Measurements from ENCODE around the gene PARP1. TPM values are rescaled to one million over a fixed set of nuclear protein-coding genes. Genes with fewer than 3 reads are reported as not detected.

Gene PARP1
- total RNA-seq, 1 experiment from 2014 or later: 213 TPM

GRCh38 chr1:226408285-226409184 lies 642 bp upstream of the PARP1 start:
- peaks cover 3% of the 10 kb centered on the region; the same call in 1 of the 2 replicates for H4K20me1 ChIP-seq (ENCODE audit: insufficient read depth)
- peak overlapping the region; percentile 79 for H3K27ac ChIP-seq (ENCODE audit: low read depth, low read length)
- intact Hi-C loops (cut with micrococcal nuclease): loop anchor here (5.0 kb wide), 1 partner anchor 281 kb away; no protein-coding TSS in a partner anchor
- ATAC-seq: 0 out of 2 replicates have a peak, but pooled peaks have one; percentile 0
- no peak for DNase-seq (ENCODE audit: low read depth, low spot score)
- BruUV-seq (replicated peaks): TSS peak; percentile 71
- H3K9me2 ChIP-seq (ENCODE audit: insufficient read depth): no peaks in the 10 kb centered on the region
- peak overlapping the region; percentile 34 to 73 for H3K4me3 ChIP-seq (replicated peaks in 1 of 2; ENCODE audit: low read depth in 1 of 2, low read length in 2 of 2)
- peaks cover 39% of the 10 kb centered on the region for H3K79me2 ChIP-seq (ENCODE audit: insufficient read depth, low read length)
- TF ChIP-seq ELF1 (IDR thresholded peaks at IDR 0.05; ENCODE audit: borderline replicate concordance, low read depth) (no peak), RAD21 (IDR thresholded peaks at IDR 0.05; ENCODE audit: low read depth) (no peak), REST (IDR thresholded peaks at IDR 0.05; ENCODE audit: low read depth) (no peak), ZFX (IDR thresholded peaks at IDR 0.05) (no peak), JUND (IDR thresholded peaks at IDR 0.05) (no peak), CTCF (IDR thresholded peaks at IDR 0.05 in 2 of 3, conservative IDR thresholded peaks at IDR 0.05 in 1 of 3; ENCODE audit: borderline replicate concordance in 1 of 3, insufficient read depth in 1 of 3, low read depth in 2 of 3, low read length in 2 of 3) (no peak; a peak in 1 of 6 replicates), MAX (IDR thresholded peaks at IDR 0.05) (no peak), FOSL1 (IDR thresholded peaks at IDR 0.05; ENCODE audit: low read depth) (no peak), YY1 (IDR thresholded peaks at IDR 0.05; ENCODE audit: extremely low read depth, insufficient replicate concordance, low read depth, low read length) (peak; percentile 6), CEBPB (IDR thresholded peaks at IDR 0.05; ENCODE audit: low read depth) (no peak), POLR2A (IDR thresholded peaks at IDR 0.05; ENCODE audit: borderline replicate concordance, extremely low read depth, insufficient read depth, insufficient read length) (peak; percentile 77), EZH2 (IDR thresholded peaks at IDR 0.05) (no peak), ZBTB33 (IDR thresholded peaks at IDR 0.05; ENCODE audit: extremely low read depth, insufficient replicate concordance, low read length) (no peak), SP1 (IDR thresholded peaks at IDR 0.05; ENCODE audit: low read depth) (no peak), POLR2AphosphoS5 (IDR thresholded peaks at IDR 0.05; ENCODE audit: low read depth, low read length) (no peak; the same call in 1 of the 2 replicates), CBX3 (IDR thresholded peaks at IDR 0.05; ENCODE audit: low read depth) (0 out of 2 replicates have a peak, but pooled peaks have one; percentile 6)
- ChIA-PET CTCF (interaction anchor here (0.6 to 2.0 kb wide), 15 partner anchors 9 to 406 kb away, joined by 3 to 10 read pairs (median 4); no protein-coding TSS in a partner anchor), POLR2A (interaction anchor here (0.9 to 1.2 kb wide), 4 partner anchors 8 to 118 kb away, joined by 3 to 4 read pairs (median 4); no protein-coding TSS in a partner anchor), RAD21 (ENCODE audit: low non-redundant PET in 1 of 2, low total read pairs in 2 of 2, uncharacterized antibody in 2 of 2, unreplicated experiment in 2 of 2) (interaction anchor here in 1 of 2 experiments (0.7 kb wide), 1 partner anchor 285 kb away, joined by 3 read pairs; no protein-coding TSS in a partner anchor)
- no peaks in the 10 kb centered on the region for H3K9me3 ChIP-seq (ENCODE audit: control insufficient read depth in 1 of 2, insufficient read depth in 1 of 2, low read depth in 1 of 2, low read length in 2 of 2)
- H3K36me3 ChIP-seq (ENCODE audit: control insufficient read depth in 1 of 2, insufficient read depth in 2 of 2, low read length in 2 of 2): no peaks in the 10 kb centered on the region
- peak overlapping the region; percentile 90 for H3K4me2 ChIP-seq (ENCODE audit: low read length)
- H3K9ac ChIP-seq (ENCODE audit: low read length): peak overlapping the region; percentile 82
- no peaks in the 10 kb centered on the region for H3K27me3 ChIP-seq (ENCODE audit: insufficient read depth, low read length)
- H2AFZ ChIP-seq (ENCODE audit: low read depth, low read length, poor library complexity, severe bottlenecking): peak overlapping the region; percentile 55
- peaks cover 7 to 36% of the 10 kb centered on the region in 2 experiments; a peak in 3 of 4 replicates for H3K4me1 ChIP-seq (ENCODE audit: control insufficient read depth in 1 of 2, insufficient read depth in 2 of 2, low read length in 2 of 2)

Measured in HCT116 (cell line).